Retinal pigment epithelial cell (primary cell): ENCODE results near the gene FRS2.

Source experiments
- DNase-seq: peaks from one replicate; pipeline ENCODE4 v3.0.0-alpha.2; 2010; ENCODE audit warnings: low read depth
- H3K4me3 ChIP-seq: 2 replicates; pipeline ENCODE4 v1.5.1; 2011; ENCODE audit warnings: mild to moderate bottlenecking, low read length, control low read depth, moderate library complexity
- TF ChIP-seq, protein P1 (sequence below): conservative IDR thresholded peaks from 2 replicates; pipeline ENCODE4 v1.5.1; 2011; ENCODE audit warnings: low read depth, low read length, control low read depth, inconsistent platforms

FRS2 gene

GRCh38 chr12:69509904-69510827, 40.0 kb downstream of the FRS2 start:
- DNase-seq: no peak

GRCh38 chr12:69511016-69511415, 40.8 kb downstream of the FRS2 start:
- TF ChIP-seq, protein P1, sequence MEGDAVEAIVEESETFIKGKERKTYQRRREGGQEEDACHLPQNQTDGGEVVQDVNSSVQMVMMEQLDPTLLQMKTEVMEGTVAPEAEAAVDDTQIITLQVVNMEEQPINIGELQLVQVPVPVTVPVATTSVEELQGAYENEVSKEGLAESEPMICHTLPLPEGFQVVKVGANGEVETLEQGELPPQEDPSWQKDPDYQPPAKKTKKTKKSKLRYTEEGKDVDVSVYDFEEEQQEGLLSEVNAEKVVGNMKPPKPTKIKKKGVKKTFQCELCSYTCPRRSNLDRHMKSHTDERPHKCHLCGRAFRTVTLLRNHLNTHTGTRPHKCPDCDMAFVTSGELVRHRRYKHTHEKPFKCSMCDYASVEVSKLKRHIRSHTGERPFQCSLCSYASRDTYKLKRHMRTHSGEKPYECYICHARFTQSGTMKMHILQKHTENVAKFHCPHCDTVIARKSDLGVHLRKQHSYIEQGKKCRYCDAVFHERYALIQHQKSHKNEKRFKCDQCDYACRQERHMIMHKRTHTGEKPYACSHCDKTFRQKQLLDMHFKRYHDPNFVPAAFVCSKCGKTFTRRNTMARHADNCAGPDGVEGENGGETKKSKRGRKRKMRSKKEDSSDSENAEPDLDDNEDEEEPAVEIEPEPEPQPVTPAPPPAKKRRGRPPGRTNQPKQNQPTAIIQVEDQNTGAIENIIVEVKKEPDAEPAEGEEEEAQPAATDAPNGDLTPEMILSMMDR: no peak
- no peak overlapping the region for H3K4me3 ChIP-seq
- DNase-seq: no peak

More at GRCh38 chr12:69509904-69510827, 40.0 kb downstream of the FRS2 start:
- no peak overlapping the region for H3K4me3 ChIP-seq
- TF ChIP-seq, protein P1: no peak

- no peak overlapping the region for H3K4me3 ChIP-seq
- TF ChIP-seq, protein P1: no peak
- no peak for DNase-seq
These were observed 41.5 kb downstream of the FRS2 start for GRCh38 chr12:69511469-69512267.

DNA sequence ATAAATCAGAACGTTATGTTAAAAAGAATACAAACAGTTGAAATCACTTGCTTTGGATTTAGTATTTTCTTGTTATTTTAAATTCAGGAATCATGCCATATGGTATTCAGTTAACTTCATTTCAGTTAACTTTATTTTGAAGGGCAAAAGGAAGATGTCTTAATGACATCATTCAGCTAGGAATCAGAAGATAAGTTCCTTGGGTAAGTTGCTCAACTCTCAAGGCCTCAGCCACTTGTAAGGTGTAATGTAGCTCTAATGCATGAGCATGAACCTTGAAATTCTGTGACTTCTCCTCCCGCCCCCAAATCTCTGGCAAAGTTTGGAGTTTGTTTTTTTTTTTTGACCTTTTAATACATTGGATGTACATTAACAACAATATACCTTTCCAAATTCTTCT, 42.6 kb downstream of the FRS2 start:
- no peak for DNase-seq
- TF ChIP-seq, protein P1: no peak

DNA sequence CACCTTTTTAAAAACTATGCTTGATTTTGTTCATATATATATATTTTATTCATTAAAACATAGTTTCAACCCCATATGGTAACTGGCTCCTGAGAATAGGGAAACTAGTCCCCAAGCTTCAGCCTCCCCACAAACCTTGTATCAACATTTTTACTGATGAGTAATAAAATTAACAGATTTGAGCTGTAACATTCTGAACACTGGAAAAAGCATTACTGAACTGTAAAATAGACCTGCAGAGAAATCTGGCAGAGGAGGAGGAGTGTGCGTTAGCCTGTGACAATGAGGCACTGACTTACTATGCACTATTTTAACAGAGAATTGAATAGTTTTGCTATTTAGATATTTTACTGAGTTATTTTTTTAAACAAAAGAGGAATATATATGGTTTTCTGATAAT, 43.1 kb downstream of the FRS2 start:
- DNase-seq: no peak
- TF ChIP-seq, protein P1: no peak
- no peak overlapping the region for H3K4me3 ChIP-seq

More for the DNA sequence above, 42.6 kb downstream of the FRS2 start:
- no peak overlapping the region for H3K4me3 ChIP-seq

GRCh38 chr12:69514111-69514510, 43.9 kb downstream of the FRS2 start:
- no peak for DNase-seq
- TF ChIP-seq, protein P1: no peak
- no peak overlapping the region for H3K4me3 ChIP-seq

DNA sequence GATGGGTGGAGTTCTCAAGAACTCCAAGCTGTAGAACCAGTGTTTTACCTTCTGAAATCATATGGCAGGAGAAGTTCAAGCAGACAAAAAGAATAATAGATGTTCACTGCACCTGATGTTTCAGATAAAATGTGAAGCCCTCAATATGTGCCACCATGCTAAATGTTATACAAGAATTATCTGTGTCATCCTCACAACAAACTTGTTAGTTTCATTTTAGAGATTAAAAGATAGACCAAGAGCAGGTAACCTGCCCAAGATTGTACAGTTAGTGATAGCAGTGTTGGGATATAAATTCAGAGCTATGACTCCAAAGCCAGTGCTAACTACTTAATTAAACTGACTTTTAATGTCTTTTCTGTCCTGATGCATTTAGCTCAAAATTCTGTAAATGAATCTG, 44.7 kb downstream of the FRS2 start:
- no peak for DNase-seq
- TF ChIP-seq, protein P1: no peak
- H3K4me3 ChIP-seq: no peak overlapping the region
